Dermis microvascular lymphatic vessel endothelial cell (primary cell): ENCODE measurements around the gene CLCN6. TPM values are rescaled to one million over a fixed set of nuclear protein-coding genes. Genes with fewer than 3 reads are reported as not detected.
A peak's percentile ranks its signal among the peaks of the same experiment; 100 is the strongest.

ENCODE experiments used
- DNase-seq, 2 donors: peaks; one replicate each; pipeline versions ENCODE4 v3.0.0 to v3.0.0-alpha.2; 2010; ENCODE audit warnings: low read depth in 2 of 2
- total RNA-seq: library from RNA; depleted of rRNA; stranded (reverse); fragments of >200 nt; gene quantifications from 2 replicates; pipeline ENCODE4 v1.2.1, GENCODE V29; 2014

The CLCN6 gene
- total RNA-seq, 1 donor from 2014 or later = 5.9 TPM

DNA sequence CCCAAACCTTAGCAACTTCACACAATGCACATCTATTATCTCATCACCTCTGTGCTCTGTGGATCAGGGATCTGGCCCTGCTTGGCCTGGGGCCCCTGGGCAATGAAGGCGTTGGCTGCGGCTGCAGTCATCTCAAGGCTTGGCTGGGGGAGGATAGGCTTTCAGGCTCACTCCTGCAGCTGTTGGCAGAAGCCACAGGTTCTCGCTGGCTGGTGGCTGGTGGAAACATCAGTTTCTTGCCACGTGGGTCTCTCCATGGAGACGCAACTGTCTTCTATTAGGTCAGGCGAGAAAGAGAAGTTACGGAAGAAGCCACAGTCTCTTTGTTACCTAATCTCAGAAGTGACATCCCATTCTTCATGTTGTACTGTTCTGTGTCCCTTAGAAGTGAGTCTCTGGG, 45.2 kb downstream of the CLCN6 start:
- no peak for DNase-seq

DNA sequence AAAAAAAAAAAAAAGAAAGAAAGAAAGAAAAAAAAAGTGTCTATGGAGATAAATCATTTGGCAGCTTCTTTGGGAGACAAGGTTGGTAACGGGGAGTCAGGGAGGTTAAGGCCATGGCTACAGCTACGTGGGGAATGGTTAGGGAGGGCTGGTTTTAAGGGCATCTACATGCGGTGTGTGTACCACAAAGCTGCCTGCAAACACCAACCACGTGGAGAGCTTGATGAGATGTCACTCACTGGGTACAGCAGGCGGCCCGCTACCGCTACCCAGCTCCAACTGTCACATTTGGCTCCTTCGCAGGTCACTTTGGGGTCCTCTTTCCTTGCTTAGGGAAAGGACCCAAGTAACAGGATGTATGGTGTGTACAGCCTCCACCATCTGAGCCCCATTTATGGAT, 48.5 kb downstream of the CLCN6 start:
- DNase-seq = no peak

DNA sequence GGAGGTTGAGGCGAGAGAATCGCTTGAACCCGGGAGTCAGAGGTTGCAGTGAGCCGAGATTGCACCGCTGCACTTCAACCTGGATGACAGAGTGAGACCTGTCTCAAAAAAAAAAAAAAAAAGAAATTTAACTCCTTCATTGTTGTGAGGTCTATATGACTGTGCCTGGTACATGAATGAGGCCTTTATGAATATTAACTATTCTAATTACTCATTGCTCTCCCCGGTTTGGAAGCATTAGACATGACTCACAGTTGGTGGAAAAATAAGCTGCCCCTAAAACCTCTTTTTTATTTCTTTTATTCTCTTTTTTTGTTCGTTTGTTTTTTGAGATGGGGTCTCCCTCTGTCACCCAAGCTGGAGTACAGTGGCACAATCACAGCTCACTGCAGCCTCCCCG, 49.4 kb downstream of the CLCN6 start:
- DNase-seq = no peak

DNA sequence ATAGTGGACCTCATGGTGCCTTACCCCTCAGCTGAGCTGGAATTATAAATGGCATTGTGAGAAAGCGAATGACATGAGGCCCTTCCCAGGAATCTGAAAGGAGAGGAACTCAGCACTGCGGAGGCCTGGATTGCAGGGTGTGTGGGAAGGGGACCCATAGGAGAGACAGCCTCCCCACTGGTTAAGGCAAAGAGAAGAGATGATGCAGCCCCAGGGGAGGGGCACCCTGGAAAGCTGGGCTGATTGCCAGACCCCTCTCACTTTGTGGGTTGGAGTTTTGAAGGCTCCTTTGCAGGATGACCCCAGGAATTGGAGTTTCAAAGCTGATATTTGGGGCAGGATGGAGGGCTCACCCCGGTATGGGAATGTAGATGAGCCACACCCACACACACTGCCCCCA, 50.7 kb downstream of the CLCN6 start:
- DNase-seq = no peak

DNA sequence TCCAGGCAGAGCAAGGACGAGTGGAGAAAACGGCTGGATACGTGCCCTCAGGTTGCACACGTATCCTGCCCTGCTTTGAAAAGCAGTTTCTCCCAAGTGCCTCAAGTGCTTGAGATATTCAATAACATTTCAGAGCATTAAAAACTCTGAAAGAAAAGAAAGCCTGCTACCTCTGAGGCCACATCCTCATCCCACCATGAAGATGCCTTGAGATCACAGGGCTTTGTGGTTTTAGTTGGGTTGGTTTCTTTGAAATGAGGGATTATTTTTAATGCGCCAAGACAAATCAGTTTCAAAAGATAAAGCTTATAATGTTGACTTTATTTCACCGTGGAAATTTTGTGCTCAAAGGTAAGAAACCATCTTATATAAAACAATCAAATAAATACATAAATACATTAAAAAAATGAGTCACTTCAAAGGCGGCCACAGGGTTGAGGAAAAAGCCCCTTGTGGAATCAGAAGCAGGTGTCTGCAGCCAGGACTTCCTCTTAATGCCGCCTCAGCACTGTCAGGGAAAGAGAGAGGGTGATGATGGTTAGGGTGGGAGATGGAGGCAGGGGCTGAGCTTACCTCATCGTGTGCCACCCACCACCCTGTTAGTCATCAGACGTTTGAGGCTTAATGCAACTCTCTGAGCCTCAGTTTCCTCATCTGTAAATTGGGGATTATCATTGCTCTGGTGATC, 51.3 kb downstream of the CLCN6 start:
- DNase-seq = no peak

DNA sequence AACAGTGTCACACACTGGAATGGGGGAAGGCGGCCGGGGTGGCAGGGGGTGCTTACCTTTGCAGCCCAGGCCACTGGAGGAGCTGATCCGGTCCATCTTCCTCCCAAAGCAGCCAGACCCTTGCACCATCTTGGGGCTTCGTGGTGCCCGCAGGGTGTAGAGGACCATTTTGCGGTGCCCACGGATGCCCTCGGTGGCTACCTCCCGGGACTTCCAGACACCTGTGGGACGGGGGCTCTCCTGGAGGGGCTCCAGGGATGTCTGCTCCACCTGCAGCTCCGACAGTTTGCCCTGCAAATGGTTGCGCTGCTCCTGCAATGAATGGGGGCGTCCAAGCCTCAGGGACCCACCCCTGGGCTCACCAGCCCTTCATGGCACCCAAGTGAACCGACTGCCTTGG, 52.2 kb downstream of the CLCN6 start:
- no peak for DNase-seq

DNA sequence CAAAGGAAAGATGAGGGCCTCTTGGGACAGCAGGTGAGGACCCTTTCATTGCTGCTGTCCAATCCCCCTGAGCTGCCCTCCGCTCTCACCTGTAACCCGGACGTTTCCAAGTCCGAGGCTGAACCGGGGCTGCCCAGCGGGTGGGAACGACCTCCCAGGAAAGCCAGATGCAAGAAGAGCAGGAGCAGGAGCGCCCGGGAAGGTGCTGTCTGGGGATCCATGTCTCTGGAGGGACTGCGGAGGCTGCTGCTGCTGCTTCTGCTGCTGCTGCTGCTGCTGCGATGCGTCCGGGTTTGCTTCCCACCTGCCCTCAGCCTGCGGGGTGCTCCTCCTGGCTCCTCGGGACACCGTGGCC, 52.6 kb downstream of the CLCN6 start, which contains the start of gene NPPB:
TSS of gene NPPB (minus strand) at position 333 of the 355 bp plus-strand sequence. CDS start at position 221, 112 bp downstream.
- DNase-seq = no peak

DNA sequence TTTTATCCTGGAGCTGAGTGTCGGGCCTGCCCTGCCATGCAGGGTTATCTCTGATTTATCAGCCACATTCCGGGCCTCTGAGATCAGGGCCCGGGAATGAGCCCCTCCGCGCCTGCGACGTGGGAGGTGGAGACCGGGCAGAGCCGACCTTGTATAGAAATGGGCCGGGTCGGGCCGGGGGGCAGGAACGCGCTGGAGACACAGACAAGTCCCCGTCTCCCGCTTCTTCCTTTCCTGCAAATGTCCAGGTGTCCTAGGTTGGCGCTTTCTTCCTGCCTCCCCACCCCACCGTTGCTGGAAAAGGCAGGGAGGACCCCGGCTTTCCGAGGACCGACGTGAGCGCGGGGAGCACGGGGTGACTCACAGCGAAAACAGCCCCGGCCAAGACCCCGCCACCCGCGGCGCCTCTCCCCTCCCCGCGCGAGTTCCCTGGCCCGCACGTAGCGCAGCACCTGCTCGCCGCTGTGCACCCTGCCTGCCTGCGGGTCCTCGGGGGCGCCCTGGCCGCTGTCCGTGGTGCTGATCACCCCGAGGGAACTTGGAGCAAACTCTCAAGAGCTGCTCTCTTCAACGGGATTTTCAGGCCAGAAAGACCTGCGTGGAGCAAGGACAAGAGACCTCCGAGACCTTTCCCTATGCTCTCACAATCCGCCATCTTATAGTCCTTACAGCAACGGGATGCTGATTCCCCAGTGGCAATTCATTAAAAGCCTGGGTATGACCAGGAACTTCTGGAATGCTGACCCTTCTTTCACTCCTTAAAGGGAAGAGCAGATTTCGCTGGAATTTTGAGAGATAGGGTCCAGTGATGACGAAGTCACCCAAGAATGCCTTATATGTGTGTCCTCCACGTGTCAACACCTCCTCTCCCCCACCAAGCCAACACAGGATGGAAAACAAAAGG, 53.2 kb downstream of the CLCN6 start:
- peak in 1 of 2 donors; percentile 68 for DNase-seq

DNA sequence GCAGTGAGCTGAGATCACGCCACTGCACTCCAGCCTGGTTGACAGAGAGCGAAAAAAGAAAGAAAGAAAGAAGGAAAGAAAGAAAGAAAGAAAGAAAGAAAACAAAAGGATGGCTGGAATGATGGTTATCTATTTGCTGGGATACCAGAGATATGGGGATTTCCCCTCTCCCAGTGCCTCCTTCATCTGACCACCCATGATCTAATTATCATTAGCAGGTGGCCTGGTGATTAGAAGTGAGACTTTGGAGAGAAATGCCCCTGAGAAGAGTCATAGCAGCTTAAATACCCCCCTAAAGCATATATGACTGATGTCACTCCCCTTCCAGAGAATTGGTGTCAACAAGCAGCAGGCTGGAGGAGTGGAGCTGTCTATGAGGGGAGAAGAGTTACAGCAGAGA, 54.1 kb downstream of the CLCN6 start:
- no peak for DNase-seq

DNA sequence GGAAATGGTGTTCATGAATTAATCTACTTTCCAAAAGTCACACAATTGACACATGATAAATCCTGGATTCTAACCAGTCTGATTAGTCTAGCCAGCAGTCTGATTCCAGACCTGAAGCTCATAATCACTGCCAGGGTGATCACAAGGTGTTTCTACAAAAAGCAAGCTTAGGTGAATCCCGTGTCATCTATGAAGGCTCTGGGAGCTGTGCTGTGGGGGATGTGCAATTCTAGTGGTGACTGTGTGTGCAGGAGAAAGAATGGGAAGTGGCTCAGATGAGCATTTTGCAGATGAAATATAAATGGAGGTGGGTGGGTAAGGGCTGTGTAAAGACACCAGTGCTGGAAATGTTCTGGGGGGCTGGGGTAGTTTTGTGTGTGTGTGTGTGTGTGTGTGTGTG, 54.6 kb downstream of the CLCN6 start:
- DNase-seq = no peak

DNA sequence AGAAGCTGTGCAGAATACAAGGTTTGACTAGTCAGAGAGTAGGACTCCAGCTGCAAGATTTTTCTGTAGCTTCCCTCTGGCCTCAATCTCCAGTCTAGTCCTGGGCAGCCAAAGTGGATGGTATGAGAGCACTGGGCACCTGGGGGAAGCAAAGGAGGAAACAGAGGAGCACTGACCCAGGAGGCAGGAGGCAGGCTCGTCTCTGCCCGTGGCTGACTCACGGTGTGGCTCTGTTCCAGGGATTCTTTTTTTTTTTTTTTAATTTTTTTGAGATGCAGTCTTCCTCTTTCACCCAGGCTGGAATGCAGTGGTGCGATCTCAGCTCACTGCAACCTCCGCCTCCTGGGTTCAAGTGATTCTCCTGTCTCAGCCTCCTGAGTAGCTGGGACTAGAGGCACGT, 56.9 kb downstream of the CLCN6 start:
- DNase-seq = peak; percentile 37 to 68

DNA sequence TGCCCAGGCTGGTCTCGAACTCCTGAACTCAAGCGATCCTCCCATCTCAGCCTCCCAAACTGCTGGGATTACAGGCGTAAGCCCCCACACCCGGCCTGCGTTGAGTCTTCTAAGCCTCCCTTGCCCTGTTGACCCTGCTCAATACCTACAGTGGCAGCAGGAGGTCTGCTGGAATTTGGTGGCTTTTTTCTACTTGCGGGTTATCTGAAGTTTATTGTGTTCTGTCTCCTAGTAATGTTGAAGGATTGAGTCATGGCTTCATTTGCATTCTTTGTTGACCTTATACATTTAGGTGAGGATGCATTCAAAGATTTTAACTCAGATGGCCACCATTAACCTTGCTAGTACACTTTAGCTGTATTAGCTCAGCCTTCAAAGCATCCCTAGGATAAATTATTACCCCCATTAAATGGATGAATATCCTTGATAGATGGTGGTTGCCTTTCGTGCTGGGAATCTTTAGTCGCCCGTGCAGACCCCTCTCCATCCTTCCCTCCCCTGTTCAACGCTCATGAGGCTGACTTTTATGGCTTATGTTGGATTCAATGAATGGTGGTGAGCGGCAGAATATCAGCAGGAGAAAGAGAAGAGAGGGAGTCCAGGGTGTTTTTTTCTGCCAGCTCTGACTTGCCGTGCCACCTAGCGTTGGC, 62.5 kb downstream of the CLCN6 start:
- DNase-seq = no peak

DNA sequence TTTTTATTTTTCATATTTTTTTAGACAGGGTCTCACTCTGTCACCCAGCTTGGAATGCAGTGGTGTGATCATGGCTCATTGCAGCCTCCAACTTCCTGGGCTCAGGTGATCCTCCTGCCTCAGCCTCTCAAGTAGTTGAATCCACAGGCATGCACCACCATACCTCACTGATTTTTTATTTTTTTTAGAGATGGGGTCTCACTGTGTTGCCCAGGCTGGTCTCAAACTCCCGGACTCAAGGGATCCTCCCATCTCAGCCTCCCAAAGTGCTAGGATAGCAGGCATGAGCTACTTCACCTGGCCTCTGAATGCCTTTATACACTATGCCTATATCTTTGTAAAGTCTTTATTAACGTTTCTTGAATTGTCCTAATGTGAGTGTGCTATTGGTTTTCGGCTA, 63.1 kb downstream of the CLCN6 start:
- no peak for DNase-seq

DNA sequence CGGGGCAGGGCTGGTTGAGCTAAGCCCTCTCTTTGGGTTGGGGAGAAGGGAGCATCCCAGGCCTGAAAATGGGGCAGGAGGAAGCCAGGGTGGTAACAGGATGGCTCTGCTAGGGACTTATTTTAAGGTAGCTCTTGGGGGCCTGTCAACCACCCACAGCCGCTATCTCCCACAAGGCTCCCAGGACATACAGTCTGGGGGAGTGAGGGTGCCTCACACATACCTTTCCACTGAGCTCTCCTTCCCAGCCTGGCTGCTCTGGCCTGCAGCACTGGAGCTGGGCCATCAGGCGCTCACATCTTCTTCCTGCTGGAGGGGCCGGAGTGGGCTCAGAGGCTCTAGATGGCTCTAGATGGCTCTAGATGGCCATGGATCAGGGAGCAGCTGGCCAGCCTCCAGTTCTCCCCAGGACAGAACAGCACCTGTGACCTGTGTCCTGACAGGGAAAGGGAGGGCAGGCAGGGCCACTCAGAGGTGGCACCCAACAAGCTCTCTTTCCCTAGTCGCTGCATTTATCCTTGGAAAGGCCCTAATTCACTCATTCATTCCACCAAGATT, 63.7 kb downstream of the CLCN6 start:
- DNase-seq = no peak

DNA sequence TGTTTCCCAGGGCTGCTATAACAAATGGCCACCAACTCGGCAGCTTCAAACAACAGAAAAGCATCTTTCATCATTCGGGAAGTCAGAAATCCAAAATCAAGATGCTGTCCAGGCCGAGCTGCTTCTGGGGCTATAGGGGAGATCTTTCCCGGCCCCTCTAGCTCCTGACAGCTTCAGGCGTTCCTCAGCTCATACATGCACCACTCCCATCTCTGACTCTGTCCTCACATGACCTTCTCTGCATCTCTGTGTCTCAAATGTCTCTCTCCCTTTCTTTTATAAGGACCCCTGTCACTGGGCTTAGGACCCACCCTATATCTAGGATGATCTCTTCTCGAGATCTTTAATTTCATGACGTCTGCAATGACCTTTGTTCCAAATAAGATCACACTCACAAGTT, 66.6 kb downstream of the CLCN6 start:
- DNase-seq = no peak

DNA sequence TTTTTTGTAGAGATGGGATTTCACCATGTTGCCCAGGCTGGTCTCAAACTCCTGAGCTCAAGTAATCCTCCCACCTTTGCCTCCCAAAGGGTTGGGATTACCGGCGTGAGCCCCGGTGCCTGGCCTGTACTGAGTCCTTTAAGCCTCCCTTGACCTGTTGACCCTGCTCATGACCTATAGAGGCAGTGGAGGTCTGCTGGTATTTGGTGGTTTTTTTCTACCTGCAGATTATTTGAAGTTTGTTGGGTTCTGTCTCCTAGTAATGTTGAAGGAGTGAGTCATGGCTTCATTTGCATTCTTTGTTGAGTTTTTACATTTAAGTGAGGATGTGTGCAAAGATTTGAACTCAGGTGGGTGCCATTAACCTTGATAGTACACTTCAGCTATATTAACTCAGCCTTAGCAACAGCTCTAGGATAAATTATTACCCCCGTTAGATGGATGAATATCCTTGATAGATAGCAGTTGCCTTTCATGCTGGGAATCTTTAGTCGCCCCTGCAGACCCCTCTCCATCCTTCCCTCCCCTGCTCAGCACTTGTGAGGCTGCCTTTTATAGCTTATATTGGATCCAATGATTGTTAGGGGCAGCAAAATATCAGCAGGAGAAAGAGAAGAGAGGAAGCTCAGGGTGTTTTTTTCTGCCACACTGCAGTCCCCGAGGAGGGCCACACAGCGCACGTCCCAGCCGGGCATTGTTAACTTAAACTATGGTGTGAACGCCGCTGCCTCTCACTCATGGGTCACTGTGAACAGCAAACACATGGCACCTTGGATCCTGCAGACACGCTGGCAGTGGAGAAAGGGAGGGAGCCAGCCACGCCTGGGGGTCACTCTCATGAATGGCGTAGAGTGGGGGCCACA, 67.6 kb downstream of the CLCN6 start:
- no peak for DNase-seq

DNA sequence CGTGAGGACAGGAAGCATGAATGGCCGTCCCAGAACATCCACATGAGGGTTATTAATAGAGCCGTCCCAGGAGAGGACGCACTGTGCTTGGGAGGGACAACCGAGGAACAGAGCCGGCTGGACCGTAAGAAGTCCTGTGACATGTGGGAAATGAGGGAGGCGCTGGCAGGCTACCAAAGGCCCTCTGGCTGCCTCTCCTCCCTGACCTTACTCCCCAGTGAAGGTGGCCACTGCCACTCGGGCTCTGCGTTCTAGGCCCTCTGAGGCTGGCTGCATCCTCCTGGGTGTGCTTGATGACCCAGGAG, 68.2 kb downstream of the CLCN6 start:
- DNase-seq = no peak

DNA sequence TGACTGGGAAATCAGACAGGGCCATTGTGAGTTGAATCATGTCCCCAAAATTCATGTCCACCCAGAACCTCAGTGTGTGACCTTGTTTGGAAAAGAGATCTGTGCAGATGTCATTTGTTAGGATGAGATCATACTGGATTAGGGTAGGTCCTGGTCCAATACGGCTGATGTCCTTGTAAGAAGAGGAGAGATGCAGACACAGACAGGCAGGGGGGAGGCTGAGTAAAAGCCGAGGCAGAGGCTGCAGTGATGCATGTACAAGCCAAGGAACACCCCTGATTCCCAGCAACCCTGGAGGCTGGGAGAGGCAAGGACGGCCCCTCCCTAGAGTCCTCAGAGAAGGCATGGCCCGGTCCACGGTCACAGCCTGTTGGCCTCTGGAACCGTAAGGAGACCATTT, 68.6 kb downstream of the CLCN6 start:
- DNase-seq = no peak

DNA sequence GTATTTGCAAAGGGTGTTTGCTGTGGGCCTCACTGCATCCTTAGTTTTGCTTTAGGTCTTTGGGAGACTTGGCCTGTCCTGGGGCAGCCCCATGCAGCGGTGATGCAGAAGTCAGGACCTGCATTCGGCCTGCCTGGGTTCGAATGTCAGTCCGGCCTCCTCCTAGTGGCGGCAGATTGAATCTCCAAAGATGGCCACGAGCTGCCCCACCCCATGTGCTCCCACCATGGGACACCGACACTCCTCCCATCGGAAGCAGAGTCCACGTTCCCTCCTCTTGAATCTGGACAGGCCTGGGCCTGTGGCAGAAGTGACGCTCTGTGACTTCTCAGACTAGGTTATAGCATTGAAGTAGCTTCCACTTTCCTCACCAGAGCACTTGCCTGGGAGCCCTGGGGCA, 69.1 kb downstream of the CLCN6 start:
- no peak for DNase-seq

DNA sequence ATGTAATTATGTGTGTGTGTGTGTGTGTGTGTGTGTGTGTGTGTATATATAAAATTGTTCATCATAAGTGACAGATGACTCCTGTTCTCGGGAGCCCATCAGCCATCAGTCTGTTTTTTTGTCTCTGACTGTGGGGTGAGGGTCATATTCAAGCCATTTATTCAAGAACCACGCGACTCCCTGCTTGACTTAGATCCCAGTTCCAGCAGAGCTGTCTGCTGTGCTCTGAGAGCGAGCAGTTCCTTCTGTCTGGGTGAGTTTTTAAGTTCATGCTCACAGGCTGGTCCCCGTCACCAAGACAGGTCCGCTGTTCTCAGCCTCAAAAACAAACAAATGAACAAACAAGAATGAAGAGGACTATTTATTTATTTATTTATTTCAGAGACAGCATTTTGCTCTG, 71.1 kb downstream of the CLCN6 start:
- DNase-seq = no peak

DNA sequence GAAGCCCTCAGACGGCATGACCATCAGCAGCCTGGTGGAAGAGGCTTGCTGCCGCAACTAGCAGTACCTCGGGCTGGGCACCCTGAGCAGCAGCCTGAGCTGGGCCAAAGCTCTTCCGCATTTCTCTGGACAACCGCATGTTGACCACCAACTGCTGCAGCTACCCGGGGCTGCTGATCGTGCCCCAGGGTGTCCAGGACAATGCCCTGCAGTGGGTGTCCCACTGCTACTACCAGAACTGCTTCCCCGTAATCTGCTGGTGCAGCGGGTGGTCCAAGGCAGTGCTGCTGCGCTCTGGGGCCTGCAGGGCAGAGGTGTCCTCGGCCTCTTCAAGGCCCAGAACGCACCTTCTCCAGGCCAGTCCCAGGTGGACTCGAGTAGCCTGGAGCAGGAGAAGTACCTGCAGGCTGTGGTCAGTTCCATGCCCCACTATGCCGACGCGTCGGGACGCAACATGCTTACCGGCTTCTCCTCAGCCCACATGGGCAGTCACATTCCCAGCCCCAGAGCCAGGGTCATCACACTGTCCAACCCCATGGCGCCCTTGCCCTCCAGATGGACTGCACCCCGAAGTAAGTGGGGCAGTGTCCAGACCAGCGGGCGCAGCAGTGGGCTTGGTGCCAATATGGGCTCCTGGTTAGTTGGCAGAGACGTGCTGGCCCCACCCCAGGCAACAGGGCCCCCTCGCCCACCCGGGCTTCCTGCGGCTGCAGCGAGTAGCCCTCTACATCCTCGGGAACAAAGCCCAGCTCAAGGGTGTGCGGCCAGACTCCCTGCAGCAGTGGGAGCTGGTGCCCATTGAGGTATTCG, 72.3 kb downstream of the CLCN6 start:
- DNase-seq = no peak
